COR-L47 (cell line): ENCODE measurements around the gene UBAC2.
"Not testable (repeated sequence)": the region's sequence is repeated elsewhere in the genome, so short reads cannot be mapped to it uniquely, and the experiment has no call there.

ENCODE experiments used
- DNase-seq: peaks from one replicate; lab custom pipeline; 2025; lab: John Stamatoyannopoulos, UW

The UBAC2 gene

GRCh38 chr13:99214731-99215130, 14.1 kb downstream of the UBAC2 start:
- DNase-seq = no peak

- no peak for DNase-seq
Measured at GRCh38 chr13:99215184-99215830, 14.7 kb downstream of the UBAC2 start.

GRCh38 chr13:99217461-99218110, 16.9 kb downstream of the UBAC2 start:
- no peak for DNase-seq

GRCh38 chr13:99218126-99218525, 17.5 kb downstream of the UBAC2 start:
- DNase-seq = no peak

- DNase-seq = no peak
Measured at GRCh38 chr13:99218545-99218944, 17.9 kb downstream of the UBAC2 start.

GRCh38 chr13:99218969-99219368, 18.3 kb downstream of the UBAC2 start:
- no peak for DNase-seq

GRCh38 chr13:99220199-99220935, 19.7 kb downstream of the UBAC2 start:
- no peak for DNase-seq

GRCh38 chr13:99221567-99222239, 21.0 kb downstream of the UBAC2 start:
- DNase-seq = no peak

- no peak for DNase-seq
Measured at GRCh38 chr13:99223587-99223986, 22.9 kb downstream of the UBAC2 start.

- DNase-seq = no peak
Measured at GRCh38 chr13:99224021-99224420, 23.4 kb downstream of the UBAC2 start.

GRCh38 chr13:99225078-99225477, 24.4 kb downstream of the UBAC2 start:
- DNase-seq = no peak

- no peak for DNase-seq
Measured at GRCh38 chr13:99226513-99226912, 25.9 kb downstream of the UBAC2 start.

- no peak for DNase-seq
Measured at GRCh38 chr13:99227331-99227900, 26.8 kb downstream of the UBAC2 start.

GRCh38 chr13:99227909-99228688, 27.4 kb downstream of the UBAC2 start:
- DNase-seq = no peak

GRCh38 chr13:99228737-99229691, 28.4 kb downstream of the UBAC2 start:
- DNase-seq = no peak

- DNase-seq = not testable (repeated sequence)
Measured at GRCh38 chr13:99230588-99230987, 29.9 kb downstream of the UBAC2 start.

GRCh38 chr13:99230991-99231390, 30.3 kb downstream of the UBAC2 start:
- no peak for DNase-seq

GRCh38 chr13:99231721-99232120, 31.1 kb downstream of the UBAC2 start:
- DNase-seq = no peak

GRCh38 chr13:99237981-99238662, 37.5 kb downstream of the UBAC2 start:
- no peak for DNase-seq

- no peak for DNase-seq
Measured at GRCh38 chr13:99246100-99246499, 45.4 kb downstream of the UBAC2 start.
